GM18951 (cell line): ENCODE data around the gene CTU2.

Source experiments
- POLR2A ChIP-seq: IDR thresholded peaks from 4 replicates; pipeline ENCODE4 v1.6.1; 2011; ENCODE audit warnings: mild to moderate bottlenecking; ENCODE audit not compliant: insufficient read length, insufficient read depth; ENCODE audit errors: extremely low read depth
- in situ Hi-C: fragments of 300-500 bp; cut with MboI; formaldehyde crosslinking; loops from one replicate; pipeline ENCODE4 v1.12.0; 2022; ENCODE audit warnings: low sequenced_read_pairs, mixed read lengths, inconsistent platforms; ENCODE audit not compliant: unreplicated experiment

Gene CTU2

DNA sequence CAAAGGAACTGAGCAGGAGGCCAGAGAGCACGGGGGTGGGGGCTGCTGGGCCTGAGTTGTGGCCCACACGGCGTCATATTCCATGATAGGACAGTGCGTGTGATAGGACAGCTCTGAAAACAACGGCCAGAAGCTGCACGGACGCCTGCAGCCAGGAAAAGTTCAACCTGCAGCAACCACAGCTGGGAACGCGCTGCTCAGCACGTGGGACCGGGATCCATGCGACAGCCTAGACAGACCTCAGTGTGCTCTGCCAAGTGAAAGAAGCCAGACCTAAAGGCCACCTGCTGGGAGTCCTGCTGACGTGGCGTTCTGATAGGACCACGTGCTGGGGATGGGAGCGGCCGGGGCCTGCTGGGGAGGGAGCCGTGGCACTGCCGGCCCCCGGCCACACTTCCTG is 21.6 kb downstream of the CTU2 start:
- in situ Hi-C loops, result no loop called here
- no peak for TF ChIP-seq POLR2A

DNA sequence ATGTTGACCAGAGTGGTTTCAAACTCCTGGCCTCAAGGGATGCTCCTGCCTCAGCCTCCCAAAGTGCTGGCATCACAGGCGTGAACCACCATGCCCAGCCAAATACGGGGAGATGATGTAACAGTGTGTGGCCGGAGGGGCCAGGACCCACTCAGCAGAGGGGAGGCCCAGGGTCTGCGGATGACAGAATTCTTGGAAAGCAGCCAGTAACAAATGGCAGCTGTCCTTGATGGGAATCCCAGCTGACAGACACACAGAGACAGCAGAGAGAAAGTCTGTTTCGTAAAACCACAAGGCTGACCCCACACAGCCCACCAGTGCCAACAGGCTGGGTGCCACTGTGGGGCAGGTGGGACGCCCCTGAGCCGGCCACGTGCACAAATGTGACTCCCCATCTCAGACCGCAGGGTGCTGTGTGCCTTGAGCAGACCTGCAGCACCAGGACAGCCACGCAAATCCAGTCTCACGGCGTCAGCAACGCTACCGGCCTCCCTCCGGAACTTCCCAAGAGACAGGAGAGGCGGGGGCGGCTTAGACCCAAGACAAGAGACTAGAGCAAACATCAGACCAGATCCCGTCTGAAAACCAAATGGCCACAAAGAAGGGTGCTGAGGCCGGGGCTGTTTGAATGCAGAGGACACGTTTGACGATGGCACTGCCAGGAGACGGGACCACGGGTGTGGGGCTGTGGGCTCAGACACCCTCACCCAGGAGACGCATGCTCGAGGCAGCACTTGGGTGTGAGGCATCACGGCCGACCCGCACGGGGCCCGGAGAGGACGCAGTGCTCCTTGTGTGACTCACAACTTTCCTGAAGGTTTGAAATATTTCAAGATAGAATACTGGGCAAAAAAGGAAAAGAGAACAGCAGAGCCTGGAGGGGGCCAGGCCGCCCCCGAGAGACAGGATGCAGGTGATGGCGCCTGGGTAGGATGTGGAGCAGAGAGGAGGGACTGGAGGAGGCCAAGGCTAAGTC is 24.6 kb downstream of the CTU2 start:
- in situ Hi-C loops, result no loop called here
- TF ChIP-seq POLR2A, result no peak

DNA sequence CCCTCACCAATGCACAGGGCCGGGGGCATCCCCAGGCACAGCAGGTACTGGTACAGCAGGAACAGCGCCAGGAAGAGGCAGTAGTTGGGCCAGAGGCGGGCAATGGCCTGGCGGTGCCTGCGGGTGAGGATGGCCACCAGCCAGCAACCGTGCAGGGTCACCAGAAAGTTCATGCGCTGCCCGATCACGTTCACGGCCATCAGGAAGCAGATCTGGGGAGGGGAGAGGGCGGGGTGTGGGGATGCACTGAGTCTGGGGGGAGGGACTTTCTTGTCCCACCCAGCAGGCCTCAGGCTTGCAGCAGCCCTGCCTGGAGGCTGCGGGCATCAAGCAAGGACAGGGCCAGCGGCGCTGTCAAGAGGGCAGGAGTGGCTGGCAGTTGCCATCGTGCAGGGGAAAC is 25.4 kb downstream of the CTU2 start:
- in situ Hi-C loops, result no loop called here
- TF ChIP-seq POLR2A, result no peak

DNA sequence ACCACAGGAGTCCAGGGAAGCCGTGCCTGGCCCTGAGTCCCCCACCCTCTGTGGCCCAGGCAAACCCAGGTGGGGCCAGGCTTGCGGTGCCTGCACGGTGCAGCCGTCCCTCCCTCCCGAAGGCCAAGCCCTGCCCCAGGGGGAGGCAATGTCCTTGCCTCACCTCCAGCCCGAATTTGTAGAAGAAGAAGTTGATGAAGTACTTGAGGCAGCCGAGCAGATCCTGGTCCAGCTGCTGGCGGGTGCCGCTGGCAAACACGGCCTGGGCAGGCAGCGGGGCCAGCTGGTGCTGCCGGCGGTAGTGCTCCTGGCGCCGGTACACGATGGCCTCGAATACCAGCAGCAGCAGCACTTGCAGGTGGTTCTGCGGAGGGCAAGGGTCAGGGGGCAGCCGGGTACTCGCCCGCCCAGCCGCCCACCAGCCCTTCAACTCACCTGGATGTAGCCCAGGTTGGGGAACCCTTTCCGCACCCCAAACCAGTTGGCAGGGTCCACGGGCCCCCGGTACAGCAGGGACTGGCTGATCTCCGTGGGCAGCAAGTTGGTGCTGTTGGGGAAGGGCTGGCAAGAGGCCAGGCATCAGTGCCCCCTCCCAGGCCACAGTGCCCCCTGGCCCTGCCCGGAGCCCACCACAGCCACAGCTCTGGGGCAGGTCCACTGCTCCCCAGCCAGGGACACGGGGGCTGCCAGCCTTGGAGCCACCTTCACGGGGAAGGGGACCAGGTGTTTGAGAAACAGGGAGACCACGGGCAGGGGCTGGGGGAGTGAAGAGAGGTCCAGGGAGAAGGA is 26.1 kb downstream of the CTU2 start:
- no peak for TF ChIP-seq POLR2A
- in situ Hi-C loops, result no loop called here

- in situ Hi-C loops, result no loop called here
- TF ChIP-seq POLR2A, result no peak
Measured at GRCh38 chr16:88732961-88733294, 26.6 kb downstream of the CTU2 start.

DNA sequence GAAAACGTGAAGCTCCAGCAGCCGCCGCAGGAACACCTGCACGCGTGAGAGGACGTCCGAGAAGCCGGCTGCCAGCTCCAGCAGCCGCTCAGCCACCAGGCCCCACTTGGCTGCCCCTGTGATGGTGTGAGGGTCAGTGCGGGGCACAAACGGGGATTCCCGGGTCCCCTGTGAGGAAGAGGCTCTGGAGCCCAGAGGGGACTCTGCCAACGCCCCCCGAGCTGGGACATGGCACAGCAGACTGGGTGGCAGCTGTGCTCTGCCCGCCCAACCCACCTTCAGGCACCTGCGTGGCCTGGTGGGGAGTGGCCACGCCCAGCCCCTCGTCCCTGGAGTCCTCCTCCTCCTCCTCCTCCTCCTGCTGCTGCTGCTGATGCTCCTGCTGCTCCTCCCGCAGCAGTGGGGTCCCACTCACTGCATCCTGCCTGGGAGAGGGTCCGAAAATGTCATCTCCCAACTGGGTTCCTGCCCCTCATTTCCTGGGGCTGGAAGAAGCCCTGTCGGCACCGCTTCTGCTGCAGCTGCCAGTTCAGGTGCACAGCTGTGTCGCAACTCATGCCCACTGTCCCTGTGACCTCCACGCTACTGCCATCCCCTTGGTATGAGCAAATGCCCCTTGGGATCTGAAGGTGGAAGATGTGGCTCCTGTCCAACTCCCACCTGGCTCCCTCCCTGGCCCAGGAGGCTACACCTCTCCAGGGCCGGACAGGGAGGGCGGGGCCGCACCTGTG is 27.5 kb downstream of the CTU2 start:
- no peak for TF ChIP-seq POLR2A
- in situ Hi-C loops, result no loop called here

- TF ChIP-seq POLR2A, result no peak
Measured at GRCh38 chr16:88734361-88734728, 28.0 kb downstream of the CTU2 start.

DNA sequence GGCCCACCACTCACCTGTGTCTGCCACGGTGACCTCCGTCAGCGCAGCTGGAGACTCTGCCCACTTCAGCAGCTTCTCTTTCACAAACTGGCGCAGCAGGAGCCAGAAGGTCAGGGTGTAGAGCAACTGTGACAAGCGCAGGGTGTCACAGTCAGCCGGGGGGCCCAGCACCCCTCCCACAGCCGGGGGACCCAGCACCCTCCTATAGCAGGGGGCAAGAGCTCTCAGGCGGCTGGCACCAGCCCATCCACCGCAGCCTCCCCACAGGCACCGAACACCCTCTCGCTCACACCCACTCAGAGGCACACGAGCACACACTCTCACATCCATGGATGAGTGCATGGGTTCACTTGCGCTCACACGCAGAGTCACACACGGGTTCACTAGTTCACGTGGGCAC is 28.8 kb downstream of the CTU2 start:
- in situ Hi-C loops, result no loop called here
- no peak for TF ChIP-seq POLR2A

More at GRCh38 chr16:88734361-88734728, 28.0 kb downstream of the CTU2 start:
- in situ Hi-C loops, result no loop called here

GRCh38 chr16:88735616-88736015 is 29.3 kb downstream of the CTU2 start:
- in situ Hi-C loops, result no loop called here
- no peak for TF ChIP-seq POLR2A

DNA sequence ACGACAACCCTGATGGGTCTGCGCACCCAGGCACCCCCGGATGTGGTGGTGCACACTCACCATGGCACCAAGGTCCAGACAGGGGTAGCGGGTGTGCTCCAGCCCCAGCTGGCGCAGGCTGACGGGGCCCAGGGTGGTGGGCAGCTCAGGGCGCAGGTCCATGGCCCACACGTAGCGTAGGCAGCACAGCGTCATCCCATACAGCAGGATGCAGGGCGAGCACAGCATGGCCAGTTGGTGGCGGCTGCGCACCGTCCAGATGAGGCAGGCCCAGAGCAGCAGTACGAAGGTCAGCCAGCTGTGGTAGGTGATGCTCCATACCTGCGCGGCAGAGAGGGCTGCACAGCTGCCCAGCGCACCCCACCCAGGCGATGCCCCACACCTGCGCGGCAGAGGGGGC is 29.8 kb downstream of the CTU2 start:
- TF ChIP-seq POLR2A, result no peak
- in situ Hi-C loops, result no loop called here

DNA sequence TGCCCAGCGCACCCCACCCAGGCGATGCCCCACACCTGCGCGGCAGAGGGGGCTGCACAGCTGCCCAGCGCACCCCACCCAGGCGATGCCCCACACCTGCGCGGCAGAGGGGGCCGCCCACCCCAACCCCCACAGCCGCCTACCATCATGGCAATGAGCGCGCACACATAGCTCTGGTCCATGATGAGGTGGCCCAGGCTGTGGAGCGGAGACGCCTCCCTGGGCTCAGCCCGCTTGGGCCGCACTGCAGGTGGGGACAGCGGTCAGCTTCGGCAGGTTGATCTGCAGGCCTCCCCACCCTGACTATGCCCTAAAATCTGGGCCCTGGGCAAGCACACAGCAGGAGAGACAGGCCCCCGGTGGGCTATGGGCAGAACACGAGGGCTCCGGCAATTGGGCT is 30.2 kb downstream of the CTU2 start:
- TF ChIP-seq POLR2A, result no peak
- in situ Hi-C loops, result no loop called here

DNA sequence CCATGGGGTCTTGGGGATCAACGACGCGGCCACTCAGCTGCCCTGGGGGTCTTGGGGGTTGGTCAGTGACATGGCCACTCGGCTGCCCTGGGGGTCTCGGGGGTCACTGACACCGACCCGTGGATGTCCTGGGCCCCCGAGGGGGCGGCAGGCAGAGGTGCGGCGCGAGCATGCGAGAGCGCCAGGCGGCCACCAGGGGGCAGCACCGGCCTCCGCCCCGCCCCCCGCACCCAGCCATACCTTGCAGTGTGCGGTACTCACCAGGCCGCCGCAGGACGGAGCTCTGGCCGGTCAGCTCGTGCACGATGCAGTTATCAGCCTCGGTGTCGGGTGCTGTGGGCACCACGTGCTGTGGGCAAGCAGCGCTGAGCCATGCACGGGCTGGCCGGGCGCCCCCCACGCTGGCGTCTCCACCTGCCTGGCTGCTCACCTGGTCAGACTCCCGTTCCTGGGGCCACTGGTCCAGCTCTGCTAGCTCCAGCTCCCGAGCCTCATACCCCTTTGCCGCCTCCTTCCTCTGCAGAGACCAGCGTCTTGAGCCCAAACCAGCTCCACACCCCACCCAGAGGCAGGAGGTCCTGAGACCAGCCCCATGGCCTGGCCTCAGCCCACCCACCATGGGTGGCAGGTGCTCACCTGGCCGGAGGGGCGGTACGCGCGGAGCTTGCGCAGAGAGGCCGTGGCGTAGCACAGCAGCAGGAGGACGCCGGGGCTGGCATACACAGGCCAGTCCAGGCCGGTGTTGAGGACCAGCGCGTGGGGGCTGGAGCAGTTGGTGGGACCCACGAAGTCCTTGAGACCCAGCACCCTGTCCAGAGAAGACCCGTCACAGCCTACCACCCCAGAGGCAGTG is 31.2 kb downstream of the CTU2 start:
- peak; percentile 23 for TF ChIP-seq POLR2A
- in situ Hi-C loops, result no loop called here
